ENCODE results near the gene SERPINB10.

DNA sequence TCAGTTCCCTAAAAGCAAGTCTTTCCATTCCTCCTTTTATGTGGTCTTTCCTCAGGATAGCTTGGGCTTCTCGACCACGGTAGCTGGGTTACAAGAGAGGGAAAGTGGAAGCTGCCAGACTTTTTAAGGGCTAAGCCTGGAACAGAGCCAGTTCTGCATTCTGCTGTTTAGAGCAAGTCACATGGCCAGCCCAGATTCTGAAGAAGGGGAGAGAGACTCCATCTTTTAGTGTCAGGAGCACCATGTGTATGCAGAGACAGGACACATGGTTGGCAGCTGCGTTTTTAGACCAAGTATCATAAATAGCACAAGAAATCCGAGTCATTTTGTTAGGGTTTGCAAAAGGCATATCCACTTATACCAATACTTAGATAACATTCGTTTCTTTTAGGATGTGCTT lies 46.1 kb downstream of the SERPINB10 start:
- no peak for TF ChIP-seq EZH2 (optimal IDR thresholded peaks at IDR 0.05; ENCODE audit: low read depth, low read length)
- TF ChIP-seq, protein P1, sequence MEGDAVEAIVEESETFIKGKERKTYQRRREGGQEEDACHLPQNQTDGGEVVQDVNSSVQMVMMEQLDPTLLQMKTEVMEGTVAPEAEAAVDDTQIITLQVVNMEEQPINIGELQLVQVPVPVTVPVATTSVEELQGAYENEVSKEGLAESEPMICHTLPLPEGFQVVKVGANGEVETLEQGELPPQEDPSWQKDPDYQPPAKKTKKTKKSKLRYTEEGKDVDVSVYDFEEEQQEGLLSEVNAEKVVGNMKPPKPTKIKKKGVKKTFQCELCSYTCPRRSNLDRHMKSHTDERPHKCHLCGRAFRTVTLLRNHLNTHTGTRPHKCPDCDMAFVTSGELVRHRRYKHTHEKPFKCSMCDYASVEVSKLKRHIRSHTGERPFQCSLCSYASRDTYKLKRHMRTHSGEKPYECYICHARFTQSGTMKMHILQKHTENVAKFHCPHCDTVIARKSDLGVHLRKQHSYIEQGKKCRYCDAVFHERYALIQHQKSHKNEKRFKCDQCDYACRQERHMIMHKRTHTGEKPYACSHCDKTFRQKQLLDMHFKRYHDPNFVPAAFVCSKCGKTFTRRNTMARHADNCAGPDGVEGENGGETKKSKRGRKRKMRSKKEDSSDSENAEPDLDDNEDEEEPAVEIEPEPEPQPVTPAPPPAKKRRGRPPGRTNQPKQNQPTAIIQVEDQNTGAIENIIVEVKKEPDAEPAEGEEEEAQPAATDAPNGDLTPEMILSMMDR (IDR thresholded peaks at IDR 0.05; ENCODE audit: low read length) = no peak
- TF ChIP-seq EZH2phosphoT487 (IDR thresholded peaks at IDR 0.05; ENCODE audit: low read length) = no peak
